ENCODE data around the gene GALNT13.
A peak's percentile ranks its signal among the peaks of the same experiment; 100 is the strongest.

GALNT13 gene

GRCh38 chr2:154449951-154450658 lies 578.4 kb downstream of the GALNT13 start:
- no peak for DNase-seq (ENCODE audit: low spot score)
- H3K9me3 ChIP-seq (ENCODE audit: severe bottlenecking), result no peaks in the 10 kb centered on the region
- H3K4me3 ChIP-seq (ENCODE audit: severe bottlenecking), result no peak overlapping the region
- H3K4me1 ChIP-seq (ENCODE audit: insufficient read depth, poor library complexity, severe bottlenecking), result no peaks in the 10 kb centered on the region
- H3K36me3 ChIP-seq (ENCODE audit: low read depth), result no peaks in the 10 kb centered on the region
- no peak overlapping the region for H3K27ac ChIP-seq (ENCODE audit: poor library complexity, severe bottlenecking)
- no peak for ATAC-seq (ENCODE audit: low read depth)
- no peak for TF ChIP-seq CTCF (IDR thresholded peaks at IDR 0.05; ENCODE audit: poor library complexity, severe bottlenecking)
- peaks cover 7% of the 10 kb centered on the region for H3K27me3 ChIP-seq (ENCODE audit: insufficient read depth, poor library complexity, severe bottlenecking)

- no peak for ATAC-seq (ENCODE audit: low read depth)
- Histone ChIP-seq H3K4me3 (ENCODE audit: severe bottlenecking) (no peak overlapping the region), H3K27ac (ENCODE audit: poor library complexity, severe bottlenecking) (no peak overlapping the region), H3K36me3 (ENCODE audit: low read depth) (no peaks in the 10 kb centered on the region), H3K4me1 (ENCODE audit: insufficient read depth, poor library complexity, severe bottlenecking) (no peaks in the 10 kb centered on the region), H3K9me3 (ENCODE audit: severe bottlenecking) (no peaks in the 10 kb centered on the region), H3K27me3 (ENCODE audit: insufficient read depth, poor library complexity, severe bottlenecking) (peaks cover 4% of the 10 kb centered on the region)
- DNase-seq (ENCODE audit: low spot score), result no peak
- no peak for TF ChIP-seq CTCF (IDR thresholded peaks at IDR 0.05; ENCODE audit: poor library complexity, severe bottlenecking)
These were observed 580.7 kb downstream of the GALNT13 start for GRCh38 chr2:154452471-154452870.

GRCh38 chr2:154452906-154453493 lies 581.3 kb downstream of the GALNT13 start:
- Histone ChIP-seq H3K9me3 (ENCODE audit: severe bottlenecking) (no peaks in the 10 kb centered on the region), H3K4me3 (ENCODE audit: severe bottlenecking) (no peak overlapping the region), H3K36me3 (ENCODE audit: low read depth) (no peaks in the 10 kb centered on the region), H3K27ac (ENCODE audit: poor library complexity, severe bottlenecking) (no peak overlapping the region), H3K27me3 (ENCODE audit: insufficient read depth, poor library complexity, severe bottlenecking) (no peaks in the 10 kb centered on the region), H3K4me1 (ENCODE audit: insufficient read depth, poor library complexity, severe bottlenecking) (no peaks in the 10 kb centered on the region)
- peak; percentile 51 for TF ChIP-seq CTCF (IDR thresholded peaks at IDR 0.05; ENCODE audit: poor library complexity, severe bottlenecking)
- ATAC-seq (ENCODE audit: low read depth) (no peak), DNase-seq (ENCODE audit: low spot score) (no peak)

GRCh38 chr2:154455166-154455565 lies 583.4 kb downstream of the GALNT13 start:
- no peaks in the 10 kb centered on the region for H3K36me3 ChIP-seq (ENCODE audit: low read depth)
- ATAC-seq (ENCODE audit: low read depth) (no peak), DNase-seq (ENCODE audit: low spot score) (no peak)
- no peak for TF ChIP-seq CTCF (IDR thresholded peaks at IDR 0.05; ENCODE audit: poor library complexity, severe bottlenecking)
- no peaks in the 10 kb centered on the region for H3K27me3 ChIP-seq (ENCODE audit: insufficient read depth, poor library complexity, severe bottlenecking)
- H3K27ac ChIP-seq (ENCODE audit: poor library complexity, severe bottlenecking), result no peak overlapping the region
- no peaks in the 10 kb centered on the region for H3K9me3 ChIP-seq (ENCODE audit: severe bottlenecking)
- no peaks in the 10 kb centered on the region for H3K4me1 ChIP-seq (ENCODE audit: insufficient read depth, poor library complexity, severe bottlenecking)
- no peak overlapping the region for H3K4me3 ChIP-seq (ENCODE audit: severe bottlenecking)

GRCh38 chr2:154455866-154456265 lies 584.1 kb downstream of the GALNT13 start:
- Histone ChIP-seq H3K9me3 (ENCODE audit: severe bottlenecking) (no peaks in the 10 kb centered on the region), H3K27ac (ENCODE audit: poor library complexity, severe bottlenecking) (no peak overlapping the region), H3K4me1 (ENCODE audit: insufficient read depth, poor library complexity, severe bottlenecking) (no peaks in the 10 kb centered on the region), H3K36me3 (ENCODE audit: low read depth) (no peaks in the 10 kb centered on the region), H3K27me3 (ENCODE audit: insufficient read depth, poor library complexity, severe bottlenecking) (no peaks in the 10 kb centered on the region), H3K4me3 (ENCODE audit: severe bottlenecking) (no peak overlapping the region)
- DNase-seq (ENCODE audit: low spot score) (no peak), ATAC-seq (ENCODE audit: low read depth) (no peak)
- TF ChIP-seq CTCF (IDR thresholded peaks at IDR 0.05; ENCODE audit: poor library complexity, severe bottlenecking), result no peak

All from RWPE2 (cell line).